KMS-11 (cell line): Measurements from ENCODE around the gene TSPAN15.

Experiments
- H2AFZ ChIP-seq: fragments of 200-600 bp; sonication (generic); 2 replicates; pipeline ENCODE4 v1.6.1; 2016; ENCODE audit warnings: antibody characterized with exemption, mixed run types, low read depth
- H3K27ac ChIP-seq: fragments of 200-600 bp; sonication (generic); 2 replicates; pipeline ENCODE4 v1.6.1; 2016; ENCODE audit warnings: mild to moderate bottlenecking, mixed run types
- H3K27me3 ChIP-seq: fragments of 200-600 bp; sonication (generic); 2 replicates; pipeline ENCODE4 v1.6.1; 2017; ENCODE audit warnings: mild to moderate bottlenecking, low read depth, mixed run types, moderate library complexity; ENCODE audit not compliant: insufficient read depth
- H3K36me3 ChIP-seq: fragments of 200-600 bp; sonication (generic); 2 replicates; pipeline ENCODE4 v1.6.1; 2017; ENCODE audit warnings: mild to moderate bottlenecking, mixed run types; ENCODE audit not compliant: insufficient read depth
- H3K4me1 ChIP-seq: fragments of 200-600 bp; sonication (generic); 2 replicates; pipeline ENCODE4 v1.6.1; 2016; ENCODE audit warnings: mild to moderate bottlenecking, low read depth, mixed run types; ENCODE audit not compliant: poor library complexity, severe bottlenecking
- H3K4me2 ChIP-seq: fragments of 200-600 bp; sonication (generic); 2 replicates; pipeline ENCODE4 v1.7.0; 2016; ENCODE audit warnings: mild to moderate bottlenecking, mixed run types
- H3K4me3 ChIP-seq: fragments of 200-600 bp; sonication (generic); IDR thresholded peaks from 2 replicates; pipeline ENCODE4 v1.6.1; 2017; ENCODE audit warnings: low read depth, low read length, mixed read lengths; ENCODE audit not compliant: insufficient read depth
- H3K79me2 ChIP-seq: fragments of 200-600 bp; sonication (generic); 2 replicates; pipeline ENCODE4 v1.6.1; 2016; ENCODE audit warnings: low read depth, mixed run types; ENCODE audit not compliant: insufficient read depth
- H3K9ac ChIP-seq: fragments of 200-600 bp; sonication (generic); 2 replicates; pipeline ENCODE4 v1.6.1; 2016; ENCODE audit warnings: mild to moderate bottlenecking, mixed run types
- H4K20me1 ChIP-seq: fragments of 200-600 bp; sonication (generic); 2 replicates; pipeline ENCODE4 v1.6.1; 2016; ENCODE audit warnings: mild to moderate bottlenecking, mixed run types; ENCODE audit not compliant: insufficient read depth
- TF ChIP-seq, protein P1 (sequence below): fragments of 200-600 bp; sonication (generic); conservative IDR thresholded peaks from 2 replicates; pipeline ENCODE4 v1.6.1; 2017; ENCODE audit warnings: low read depth, mild to moderate bottlenecking, antibody characterized with exemption, low read length, moderate library complexity, mixed read lengths

The TSPAN15 gene

DNA sequence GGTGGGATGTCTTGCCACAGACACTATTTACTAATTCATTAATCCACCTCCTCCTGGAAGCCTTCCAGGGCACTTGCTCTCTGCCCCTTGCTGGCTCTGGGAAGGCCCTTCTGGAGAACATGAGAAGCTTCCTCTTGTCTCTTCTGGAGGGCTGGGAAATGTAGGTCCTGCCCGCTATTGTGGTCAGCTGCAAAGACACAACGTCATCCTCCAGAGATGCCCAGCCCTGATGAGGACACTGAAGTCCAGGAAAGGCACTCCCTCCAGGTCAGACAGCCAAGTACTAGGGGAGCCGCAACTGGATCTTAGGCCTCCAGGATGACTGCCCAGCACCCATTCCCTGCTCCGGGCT, 24.9 kb upstream of the TSPAN15 start:
- Histone ChIP-seq H3K4me1 (peaks cover 8% of the 10 kb centered on the region), H3K27me3 (no peaks in the 10 kb centered on the region), H3K4me3 (no peak overlapping the region), H4K20me1 (no peaks in the 10 kb centered on the region), H3K79me2 (no peaks in the 10 kb centered on the region), H3K4me2 (no peak overlapping the region), H2AFZ (no peak overlapping the region; the same call in 1 of the 2 replicates), H3K27ac (no peak overlapping the region), H3K9ac (no peak overlapping the region), H3K36me3 (no peaks in the 10 kb centered on the region)
- TF ChIP-seq, protein P1, sequence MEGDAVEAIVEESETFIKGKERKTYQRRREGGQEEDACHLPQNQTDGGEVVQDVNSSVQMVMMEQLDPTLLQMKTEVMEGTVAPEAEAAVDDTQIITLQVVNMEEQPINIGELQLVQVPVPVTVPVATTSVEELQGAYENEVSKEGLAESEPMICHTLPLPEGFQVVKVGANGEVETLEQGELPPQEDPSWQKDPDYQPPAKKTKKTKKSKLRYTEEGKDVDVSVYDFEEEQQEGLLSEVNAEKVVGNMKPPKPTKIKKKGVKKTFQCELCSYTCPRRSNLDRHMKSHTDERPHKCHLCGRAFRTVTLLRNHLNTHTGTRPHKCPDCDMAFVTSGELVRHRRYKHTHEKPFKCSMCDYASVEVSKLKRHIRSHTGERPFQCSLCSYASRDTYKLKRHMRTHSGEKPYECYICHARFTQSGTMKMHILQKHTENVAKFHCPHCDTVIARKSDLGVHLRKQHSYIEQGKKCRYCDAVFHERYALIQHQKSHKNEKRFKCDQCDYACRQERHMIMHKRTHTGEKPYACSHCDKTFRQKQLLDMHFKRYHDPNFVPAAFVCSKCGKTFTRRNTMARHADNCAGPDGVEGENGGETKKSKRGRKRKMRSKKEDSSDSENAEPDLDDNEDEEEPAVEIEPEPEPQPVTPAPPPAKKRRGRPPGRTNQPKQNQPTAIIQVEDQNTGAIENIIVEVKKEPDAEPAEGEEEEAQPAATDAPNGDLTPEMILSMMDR: no peak

DNA sequence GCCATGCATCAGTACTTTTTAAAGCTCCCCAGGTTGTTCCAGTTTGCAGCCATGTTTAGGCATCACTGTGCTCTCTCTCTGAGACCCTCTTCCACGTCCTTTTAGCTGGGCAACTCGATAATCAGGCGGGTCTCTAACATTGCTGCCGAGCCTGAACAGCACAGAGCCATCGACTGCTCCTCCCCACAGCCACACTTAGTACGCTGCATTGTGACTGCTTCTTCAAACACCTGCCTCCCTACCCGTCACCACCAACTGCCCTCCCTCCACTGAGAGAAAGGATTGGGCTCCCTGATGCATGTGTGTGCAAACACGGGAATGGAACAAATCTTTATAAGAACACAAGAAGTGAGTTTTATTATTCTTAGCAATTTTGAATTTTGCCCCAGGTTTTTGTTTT, 23.1 kb upstream of the TSPAN15 start:
- Histone ChIP-seq H3K27ac (no peak overlapping the region), H3K79me2 (no peaks in the 10 kb centered on the region), H3K4me1 (peaks cover 8% of the 10 kb centered on the region), H3K27me3 (no peaks in the 10 kb centered on the region), H4K20me1 (no peaks in the 10 kb centered on the region), H3K9ac (no peak overlapping the region), H2AFZ (no peak overlapping the region), H3K4me2 (no peak overlapping the region), H3K4me3 (no peak overlapping the region), H3K36me3 (no peaks in the 10 kb centered on the region)
- TF ChIP-seq, protein P1: no peak

DNA sequence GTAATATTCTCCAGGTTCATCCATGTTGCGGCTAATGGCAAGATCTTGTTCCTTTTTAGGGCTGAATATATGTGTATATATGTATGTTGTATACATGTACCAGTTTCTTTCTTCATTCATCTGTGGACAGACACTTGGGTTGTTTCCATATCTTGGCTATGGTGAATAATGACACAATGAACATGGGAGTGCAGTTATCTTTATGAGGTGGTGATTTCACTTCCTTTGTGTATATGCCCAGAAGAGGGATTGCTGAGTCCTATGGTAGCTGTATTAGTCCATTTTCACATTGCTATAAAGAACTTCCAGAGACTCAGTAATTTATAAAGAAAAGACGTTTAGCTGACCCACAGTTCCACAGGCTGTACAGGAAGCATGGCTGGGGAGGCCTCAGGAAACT, 17.1 kb upstream of the TSPAN15 start:
- H2AFZ ChIP-seq: no peak overlapping the region
- no peaks in the 10 kb centered on the region for H3K79me2 ChIP-seq
- no peaks in the 10 kb centered on the region for H3K36me3 ChIP-seq
- H3K27ac ChIP-seq: no peak overlapping the region
- H3K9ac ChIP-seq: no peak overlapping the region
- H3K4me1 ChIP-seq: no peaks in the 10 kb centered on the region
- no peak overlapping the region for H3K4me3 ChIP-seq
- TF ChIP-seq, protein P1: no peak
- H3K4me2 ChIP-seq: no peak overlapping the region
- H4K20me1 ChIP-seq: no peaks in the 10 kb centered on the region
- 0 out of 2 replicates have a peak, but pooled peaks cover 4% of the 10 kb centered on the region for H3K27me3 ChIP-seq

DNA sequence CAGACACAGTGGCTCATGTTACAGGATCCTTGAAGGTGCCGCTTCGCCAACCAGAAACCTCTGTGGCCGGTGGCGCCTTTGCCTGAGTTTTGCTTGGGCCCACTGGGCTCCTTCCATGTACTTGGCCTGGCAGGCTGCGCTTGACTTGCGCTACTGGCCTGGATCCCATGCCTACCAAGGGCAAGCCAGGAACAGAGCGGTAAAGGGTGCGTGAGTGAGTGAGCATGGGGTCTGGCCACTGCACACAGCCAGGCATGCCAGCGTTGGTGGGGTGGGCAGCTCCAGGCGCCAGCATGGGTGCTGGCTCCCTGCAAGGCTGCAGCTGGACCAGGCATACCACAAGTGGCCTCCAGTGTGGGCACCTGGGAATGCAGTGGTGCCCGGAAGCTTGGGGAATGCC, 16.3 kb upstream of the TSPAN15 start:
- no peaks in the 10 kb centered on the region for H3K79me2 ChIP-seq
- H3K27me3 ChIP-seq: 0 out of 2 replicates have a peak, but pooled peaks cover 4% of the 10 kb centered on the region
- no peak overlapping the region for H3K27ac ChIP-seq
- no peak overlapping the region for H3K4me3 ChIP-seq
- no peak overlapping the region for H3K4me2 ChIP-seq
- H3K9ac ChIP-seq: no peak overlapping the region
- H2AFZ ChIP-seq: no peak overlapping the region
- TF ChIP-seq, protein P1: no peak
- H3K4me1 ChIP-seq: no peaks in the 10 kb centered on the region
- no peaks in the 10 kb centered on the region for H4K20me1 ChIP-seq
- no peaks in the 10 kb centered on the region for H3K36me3 ChIP-seq
